Hepatocyte (in vitro differentiated cells): Measurements from ENCODE around the gene SIGLEC12. TPM values are rescaled to one million over a fixed set of nuclear protein-coding genes. Genes with fewer than 3 reads are reported as not detected.

ENCODE experiments used
- DNase-seq: peaks from one replicate; pipeline ENCODE4 v3.0.0-alpha.2; 2016; ENCODE audit warnings: low spot score
- H2AFZ ChIP-seq: fragments of 200-600 bp; sonication (generic); 2 replicates; pipeline ENCODE4 v1.6.0; 2016; ENCODE audit warnings: antibody characterized with exemption, mild to moderate bottlenecking
- H3K27ac ChIP-seq: fragments of 200-600 bp; sonication (generic); 2 replicates; pipeline ENCODE4 v1.5.1; 2016; ENCODE audit warnings: mild to moderate bottlenecking
- H3K27me3 ChIP-seq: fragments of 200-600 bp; sonication (generic); 2 replicates; pipeline ENCODE4 v1.6.1; 2016
- H3K36me3 ChIP-seq: fragments of 200-600 bp; sonication (generic); replicated peaks from 2 replicates; pipeline ENCODE4 v1.5.1; 2016; ENCODE audit warnings: low read depth; ENCODE audit not compliant: insufficient read depth
- H3K4me1 ChIP-seq: fragments of 200-600 bp; sonication (generic); 2 replicates; pipeline ENCODE4 v1.5.1; 2016; ENCODE audit warnings: mild to moderate bottlenecking, moderate library complexity; ENCODE audit not compliant: insufficient read depth
- H3K4me2 ChIP-seq: fragments of 200-600 bp; sonication (generic); 2 replicates; pipeline ENCODE4 v1.6.0; 2016
- H3K4me3 ChIP-seq: fragments of 200-600 bp; sonication (generic); 2 replicates; pipeline ENCODE4 v1.5.1; 2016; ENCODE audit warnings: mild to moderate bottlenecking
- H3K79me2 ChIP-seq: fragments of 200-600 bp; sonication (generic); 2 replicates; pipeline ENCODE4 v1.6.0; 2017; ENCODE audit warnings: mild to moderate bottlenecking
- H3K9me2 ChIP-seq: fragments of 200-600 bp; sonication (generic); replicated peaks from 2 replicates; pipeline ENCODE4 v1.6.0; 2017; ENCODE audit warnings: mild to moderate bottlenecking; ENCODE audit not compliant: insufficient read depth
- H3K9me3 ChIP-seq: fragments of 200-600 bp; sonication (generic); 2 replicates; pipeline ENCODE4 v1.5.1; 2016; ENCODE audit warnings: low read depth, mild to moderate bottlenecking
- H4K20me1 ChIP-seq: fragments of 200-600 bp; sonication (generic); 2 replicates; pipeline ENCODE4 v1.6.0; 2016; ENCODE audit warnings: mild to moderate bottlenecking; ENCODE audit not compliant: insufficient read depth, poor library complexity, severe bottlenecking
- CTCF ChIP-seq: fragments of 200-600 bp; sonication (generic); IDR thresholded peaks from 2 replicates; pipeline ENCODE4 v1.5.1; 2016; ENCODE audit warnings: antibody characterized with exemption, mild to moderate bottlenecking; ENCODE audit not compliant: poor library complexity
- EZH2 ChIP-seq: fragments of 200-600 bp; sonication (generic); IDR thresholded peaks from 2 replicates; pipeline ENCODE4 v1.6.1; 2016; ENCODE audit warnings: antibody characterized with exemption, mild to moderate bottlenecking, borderline replicate concordance
- EZH2phosphoT487 ChIP-seq: fragments of 200-600 bp; sonication (generic); IDR thresholded peaks from one replicate; pipeline ENCODE4 v1.6.1; 2018; ENCODE audit warnings: antibody characterized with exemption, mild to moderate bottlenecking, low read depth, moderate library complexity; ENCODE audit not compliant: unreplicated experiment, severe bottlenecking
- WGBS: methylation state at CpG from one replicate; pipeline ENCODE4 v1.1.6; 2016; ENCODE audit warnings: low lambda C conversion rate; ENCODE audit errors: missing lambda C conversion rate; 5-methylcytosine and 5-hydroxymethylcytosine counted together
- polyA plus RNA-seq: library from polyadenylated mRNA; unstranded; fragments of >200 nt; fragmentation: Nextera tagmentation; extraction: Ambion mirVana; gene quantifications from 2 replicates; pipeline ENCODE4 v1.2.1, GENCODE V29; 2016
- total RNA-seq: library from RNA; depleted of rRNA; stranded (reverse); fragments of >200 nt; gene quantifications from 2 replicates; pipeline ENCODE4 v1.2.3, GENCODE V29; 2014

Gene SIGLEC12
- total and polyA plus RNA-seq, 2 experiments from 2014 or later: 0.29 TPM; not detected in 1

- H3K79me2 ChIP-seq: no peaks in the 10 kb centered on the region
- no peak within 1 kb of the TSS for H3K27ac ChIP-seq
- H3K4me2 ChIP-seq: no peak within 1 kb of the TSS
- no peaks in the 10 kb centered on the region for H3K9me2 ChIP-seq
- 75% methylated on average over 21 of the region's 25 CpGs for WGBS
- no peak within 1 kb of the TSS for H2AFZ ChIP-seq
- no peaks in the 10 kb centered on the region for H3K27me3 ChIP-seq
- H3K4me1 ChIP-seq: no peaks in the 10 kb centered on the region
- DNase-seq: no peak
- H3K36me3 ChIP-seq: no peaks in the 10 kb centered on the region
- TF ChIP-seq CTCF (no peak), EZH2phosphoT487 (no peak), EZH2 (no peak)
- H4K20me1 ChIP-seq: no peaks in the 10 kb centered on the region
- no peak within 1 kb of the TSS for H3K4me3 ChIP-seq
- no peaks in the 10 kb centered on the region for H3K9me3 ChIP-seq
Measured at GRCh38 chr19:51531349-51532315, 30.0 kb upstream of the SIGLEC12 start, which contains the start of gene SIGLEC6. TSS of gene SIGLEC6 (minus strand) at chr19:51531670. CDS start at chr19:51531648, 22 bp downstream.

- H3K27ac ChIP-seq: no peak overlapping the region
- no peak overlapping the region for H3K4me3 ChIP-seq
- H3K9me2 ChIP-seq: no peaks in the 10 kb centered on the region
- no peak for TF ChIP-seq EZH2phosphoT487
- TF ChIP-seq CTCF: no peak
- TF ChIP-seq EZH2: no peak
- H2AFZ ChIP-seq: no peak overlapping the region
- H3K4me1 ChIP-seq: no peaks in the 10 kb centered on the region
- H4K20me1 ChIP-seq: no peaks in the 10 kb centered on the region
- H3K27me3 ChIP-seq: no peaks in the 10 kb centered on the region
- no peaks in the 10 kb centered on the region for H3K36me3 ChIP-seq
- H3K79me2 ChIP-seq: no peaks in the 10 kb centered on the region
- H3K4me2 ChIP-seq: no peak overlapping the region
- DNase-seq: no peak
- no peaks in the 10 kb centered on the region for H3K9me3 ChIP-seq
- 77% methylated on average over 8 of the region's 8 CpGs for WGBS
Measured at GRCh38 chr19:51530616-51531015, 29.0 kb upstream of the SIGLEC12 start.

GRCh38 chr19:51529301-51529700 is 27.7 kb upstream of the SIGLEC12 start:
- H3K79me2 ChIP-seq: no peaks in the 10 kb centered on the region
- no peak overlapping the region for H3K27ac ChIP-seq
- no peak overlapping the region for H2AFZ ChIP-seq
- no peaks in the 10 kb centered on the region for H4K20me1 ChIP-seq
- H3K36me3 ChIP-seq: no peaks in the 10 kb centered on the region
- H3K4me3 ChIP-seq: no peak overlapping the region
- DNase-seq: no peak
- TF ChIP-seq CTCF: no peak
- TF ChIP-seq EZH2phosphoT487: no peak
- no peak for TF ChIP-seq EZH2
- no peaks in the 10 kb centered on the region for H3K9me2 ChIP-seq
- no peaks in the 10 kb centered on the region for H3K4me1 ChIP-seq
- 95% methylated on average over 2 of the region's 2 CpGs for WGBS
- no peaks in the 10 kb centered on the region for H3K9me3 ChIP-seq
- H3K27me3 ChIP-seq: no peaks in the 10 kb centered on the region
- no peak overlapping the region for H3K4me2 ChIP-seq
